ENCODE measurements around the gene FAM3A.

DNA sequence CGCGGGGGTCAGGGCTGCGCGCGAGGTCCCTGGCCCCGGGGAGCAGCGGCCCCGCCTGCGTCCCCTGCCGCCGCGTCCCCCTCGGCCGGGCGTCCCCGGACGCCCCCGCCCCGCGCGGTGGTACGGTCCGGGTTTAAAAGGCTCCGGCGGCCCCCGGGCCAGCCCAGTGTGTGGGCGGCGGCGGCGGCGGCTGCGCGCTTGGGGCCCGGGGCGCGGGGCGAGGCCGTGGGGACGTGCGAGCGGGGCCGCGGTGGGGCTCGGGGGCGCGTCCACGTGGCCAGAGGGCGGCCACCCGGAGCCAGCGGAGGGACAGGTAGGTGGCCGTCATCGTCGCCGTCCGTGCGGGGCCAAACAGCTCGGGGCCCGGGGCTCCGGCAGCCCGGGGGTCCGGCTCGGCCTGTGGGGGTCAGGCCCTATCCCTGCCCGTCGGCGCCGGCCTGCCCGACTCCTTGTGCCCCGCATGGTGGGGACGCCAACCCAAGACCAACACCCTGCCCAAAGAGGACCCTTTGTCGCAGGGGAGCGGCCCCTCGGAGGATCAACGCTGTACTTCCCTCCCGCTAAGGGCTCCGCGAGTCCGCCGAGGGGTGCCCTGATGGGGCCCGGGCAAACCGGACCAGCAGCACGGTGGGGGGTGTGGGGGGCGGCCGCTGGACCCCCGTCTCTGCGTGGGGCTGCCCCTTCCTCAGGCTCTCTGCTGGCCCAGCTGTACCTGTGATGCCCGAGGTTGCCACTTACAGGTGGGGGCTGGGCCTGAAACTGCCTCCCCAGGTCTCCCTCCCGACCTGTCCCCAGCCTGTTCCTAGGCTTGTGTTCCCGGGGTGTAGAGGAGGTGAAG lies 57.7 kb downstream of the FAM3A start, which contains the start of gene PLXNA3:
- TF ChIP-seq POLR2A (IDR thresholded peaks at IDR 0.05) (no peak), POLR2AphosphoS5 (IDR thresholded peaks at IDR 0.05) (no peak)
- TF ChIP-seq, protein P1, sequence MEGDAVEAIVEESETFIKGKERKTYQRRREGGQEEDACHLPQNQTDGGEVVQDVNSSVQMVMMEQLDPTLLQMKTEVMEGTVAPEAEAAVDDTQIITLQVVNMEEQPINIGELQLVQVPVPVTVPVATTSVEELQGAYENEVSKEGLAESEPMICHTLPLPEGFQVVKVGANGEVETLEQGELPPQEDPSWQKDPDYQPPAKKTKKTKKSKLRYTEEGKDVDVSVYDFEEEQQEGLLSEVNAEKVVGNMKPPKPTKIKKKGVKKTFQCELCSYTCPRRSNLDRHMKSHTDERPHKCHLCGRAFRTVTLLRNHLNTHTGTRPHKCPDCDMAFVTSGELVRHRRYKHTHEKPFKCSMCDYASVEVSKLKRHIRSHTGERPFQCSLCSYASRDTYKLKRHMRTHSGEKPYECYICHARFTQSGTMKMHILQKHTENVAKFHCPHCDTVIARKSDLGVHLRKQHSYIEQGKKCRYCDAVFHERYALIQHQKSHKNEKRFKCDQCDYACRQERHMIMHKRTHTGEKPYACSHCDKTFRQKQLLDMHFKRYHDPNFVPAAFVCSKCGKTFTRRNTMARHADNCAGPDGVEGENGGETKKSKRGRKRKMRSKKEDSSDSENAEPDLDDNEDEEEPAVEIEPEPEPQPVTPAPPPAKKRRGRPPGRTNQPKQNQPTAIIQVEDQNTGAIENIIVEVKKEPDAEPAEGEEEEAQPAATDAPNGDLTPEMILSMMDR (IDR thresholded peaks at IDR 0.05) = no peak
